B cell (primary cell): ENCODE data around the gene TTC9C. TPM values are rescaled to one million over a fixed set of nuclear protein-coding genes. Genes with fewer than 3 reads are reported as not detected.
"Not testable (repeated sequence)": the region's sequence is repeated elsewhere in the genome, so short reads cannot be mapped to it uniquely, and the experiment has no call there.

Source experiments
- ATAC-seq: fragments of 200-7000 bp; cut with Tn5 transposase; one replicate; pipeline ENCODE4 v1.10.0; 2021; ENCODE audit warnings: low read depth, mild to moderate bottlenecking, moderate number of reproducible peaks, moderate library complexity
- CTCF ChIA-PET: fragments of 350-600 bp; sonication (Branson Sonifier 250); formaldehyde crosslinking; loops from one replicate; lab custom pipeline; 2021; ENCODE audit warnings: antibody characterized with exemption, inconsistent platforms; lab: Charles Lee
- POLR2A ChIA-PET: fragments of 350-600 bp; sonication (Branson Sonifier 250); formaldehyde crosslinking; loops from one replicate; lab custom pipeline; 2021; ENCODE audit warnings: antibody characterized with exemption; lab: Charles Lee
- DNase-seq: peaks from one replicate; pipeline ENCODE4 v3.0.0; 2013
- H2AFZ ChIP-seq: 2 replicates; pipeline ENCODE4 v1.6.1; 2012; ENCODE audit warnings: mild to moderate bottlenecking, low read depth, low read length; ENCODE audit not compliant: insufficient read depth, poor library complexity, severe bottlenecking
- H3K27ac ChIP-seq, 2 donors: 1 replicate in 1 of 2; 2 replicates in 1 of 2; pipeline ENCODE4 v1.5.1; 2012 to 2013; ENCODE audit warnings: low read length in 2 of 2, mild to moderate bottlenecking in 2 of 2, moderate library complexity in 1 of 2
- H3K27me3 ChIP-seq, 4 experiments: fragments of 200-600 bp in 1 of 4; sonication (generic) in 1 of 4; replicated peaks in 1 of 4; 1 replicate in 2 of 4; 2 replicates in 2 of 4; pipeline versions ENCODE4 v1.6.1 to v1.7.0; 2013 to 2016; ENCODE audit warnings: low read length in 3 of 4, mild to moderate bottlenecking in 2 of 4, mixed read lengths in 1 of 4, moderate library complexity in 1 of 4; ENCODE audit not compliant: insufficient read depth in 4 of 4, control insufficient read depth in 3 of 4; ENCODE audit errors: control extremely low read depth in 1 of 4
- H3K36me3 ChIP-seq, 2 experiments: replicated peaks in 1 of 2; 1 replicate in 1 of 2; 2 replicates in 1 of 2; pipeline versions ENCODE4 v1.6.1 to v1.7.1; 2013; ENCODE audit warnings: low read length in 1 of 2; ENCODE audit not compliant: insufficient read depth in 2 of 2, control insufficient read depth in 1 of 2; ENCODE audit errors: control extremely low read depth in 1 of 2, extremely low read depth in 1 of 2
- H3K4me1 ChIP-seq, 2 donors: fragments of 200-600 bp in 1 of 2; sonication (generic) in 1 of 2; 1 replicate in 1 of 2; 2 replicates in 1 of 2; pipeline versions ENCODE4 v1.5.1 to v1.6.1; 2013 to 2017; ENCODE audit warnings: low read length in 2 of 2; ENCODE audit not compliant: control insufficient read depth in 2 of 2, insufficient read depth in 2 of 2
- H3K4me2 ChIP-seq: replicated peaks from 2 replicates; pipeline ENCODE3; 2012; ENCODE audit warnings: mild to moderate bottlenecking, low read depth, low read length; ENCODE audit not compliant: poor library complexity, severe bottlenecking
- H3K4me3 ChIP-seq, 5 experiments: fragments of 200-600 bp in 1 of 5; sonication (generic) in 1 of 5; 1 replicate in 3 of 5; 2 replicates in 2 of 5; pipeline versions ENCODE4 v1.5.1 to v1.7.0; 2011 to 2016; ENCODE audit warnings: low read length in 4 of 5, mild to moderate bottlenecking in 4 of 5, low read depth in 2 of 5, control low read depth in 1 of 5, moderate library complexity in 1 of 5; ENCODE audit not compliant: insufficient read depth in 1 of 5; ENCODE audit errors: control extremely low read depth in 1 of 5, extremely low read depth in 1 of 5
- H3K79me2 ChIP-seq: fragments of 200-600 bp; sonication (generic); one replicate; pipeline ENCODE4 v1.6.0; 2016; ENCODE audit warnings: low read length; ENCODE audit not compliant: control insufficient read depth, insufficient read depth
- H3K9ac ChIP-seq: fragments of 200-600 bp; sonication (generic); 2 replicates; pipeline ENCODE4 v1.6.1; 2017; ENCODE audit warnings: mild to moderate bottlenecking, low read length, moderate library complexity
- H3K9me3 ChIP-seq, 3 donors: one replicate each; pipeline versions ENCODE4 v1.6.1 to v1.7.1; 2013; ENCODE audit warnings: low read length in 2 of 3; ENCODE audit not compliant: control insufficient read depth in 2 of 3, insufficient read depth in 1 of 3; ENCODE audit errors: control extremely low read depth in 1 of 3
- H4K20me1 ChIP-seq: 2 replicates; pipeline ENCODE4 v1.6.0; 2012; ENCODE audit warnings: mild to moderate bottlenecking, low read length; ENCODE audit not compliant: insufficient read depth, control insufficient read depth, poor library complexity, severe bottlenecking
- H3K27ac Mint-ChIP-seq: one replicate; pipeline ENCODE4 v1.8.0; 2021; ENCODE audit warnings: mixed read lengths
- H3K27me3 Mint-ChIP-seq: one replicate; pipeline ENCODE4 v1.8.0; 2021; ENCODE audit warnings: mixed read lengths
- H3K4me1 Mint-ChIP-seq: one replicate; pipeline ENCODE4 v1.8.0; 2021; ENCODE audit warnings: mixed read lengths
- H3K4me3 Mint-ChIP-seq: one replicate; pipeline ENCODE4 v1.8.0; 2021; ENCODE audit warnings: mixed read lengths
- H3K9me3 Mint-ChIP-seq: one replicate; pipeline ENCODE4 v1.8.0; 2022; ENCODE audit warnings: mixed read lengths; ENCODE audit not compliant: insufficient read depth
- CTCF ChIP-seq: fragments of 200-600 bp; IDR thresholded peaks from one replicate; pipeline ENCODE4 v1.8.0; 2022; ENCODE audit warnings: antibody characterized with exemption, mild to moderate bottlenecking
- EZH2 ChIP-seq: IDR thresholded peaks from 2 replicates; pipeline ENCODE4 v1.6.1; 2012; ENCODE audit warnings: borderline replicate concordance, low read depth, mild to moderate bottlenecking, moderate library complexity, low read length; ENCODE audit not compliant: insufficient read depth, poor library complexity, severe bottlenecking
- WGBS: methylation state at CpG from one replicate; pipeline ENCODE4 v1.1.5; 2013; ENCODE audit warnings: missing lambda C conversion rate; ENCODE audit not compliant: insufficient coverage; 5-methylcytosine and 5-hydroxymethylcytosine counted together
- intact Hi-C: fragments of 100-400 bp; cut with micrococcal nuclease; formaldehyde crosslinking; loops from one replicate; pipeline ENCODE4 v1.10.0; 2022
- polyA plus RNA-seq: library from polyadenylated mRNA; depleted of rRNA; stranded (reverse); fragments of >200 nt; gene quantifications from 2 replicates; pipeline ENCODE4 v1.2.3, GENCODE V29; 2012
- total RNA-seq, 2 donors: library from RNA; stranded (reverse); fragments of 120-200 nt in 1 of 2; gene quantifications; 1 replicate in 1 of 2; 2 replicates in 1 of 2; pipeline versions ENCODE4 v1.2.3 to v1.2.4, GENCODE V29; 2013 to 2022

Gene TTC9C
- total and polyA plus RNA-seq, 2 donors (not counting 1 experiment from before 2014, with no cell fraction given) = 33.5 to 56.3 TPM

DNA sequence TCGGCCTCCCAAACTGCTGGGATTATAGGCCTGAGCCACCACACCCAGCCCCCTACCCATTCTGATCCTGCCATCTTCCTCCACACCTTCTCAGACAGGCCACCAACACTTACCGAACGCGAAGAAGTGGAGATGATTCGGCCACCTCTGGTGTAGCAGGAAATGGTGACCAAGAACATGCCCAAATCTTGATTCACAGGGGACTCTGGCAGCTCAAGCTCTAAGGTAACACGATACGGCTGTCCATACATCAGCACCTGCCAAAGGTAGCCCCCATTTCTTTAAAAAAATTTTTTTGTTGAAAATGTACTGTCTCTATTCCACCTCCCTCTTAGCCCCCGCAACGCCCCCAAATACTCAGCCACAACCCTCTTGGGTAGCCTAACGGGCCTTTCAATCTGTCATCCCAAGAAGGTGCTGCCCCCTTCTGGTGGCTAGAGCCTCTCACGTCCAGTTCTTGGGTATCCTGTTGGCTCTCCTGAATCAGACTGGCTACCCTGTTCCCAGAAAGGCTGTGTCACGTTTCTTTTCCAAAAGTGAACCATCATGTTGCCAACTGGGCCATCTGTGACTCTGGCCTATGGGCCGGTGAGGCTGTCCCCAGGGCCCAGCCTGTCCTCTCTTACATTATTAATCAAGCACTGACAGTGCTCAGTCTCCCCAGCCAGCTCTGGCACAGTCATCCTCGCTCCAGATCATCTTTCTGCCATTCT lies 33.7 kb upstream of the TTC9C start:
- no peak overlapping the region for H3K4me3 Mint-ChIP-seq
- no peaks in the 10 kb centered on the region for H3K9me3 Mint-ChIP-seq
- peaks cover 0 to 18% of the 10 kb centered on the region in 2 experiments for H3K36me3 ChIP-seq
- DNase-seq = peak; percentile 85
- H3K9me3 ChIP-seq = no peaks in the 10 kb centered on the region
- ATAC-seq = peak; percentile 71
- TF ChIP-seq CTCF (peak; percentile 87), EZH2 (no peak)
- no peak overlapping the region for H3K9ac ChIP-seq
- H3K27ac Mint-ChIP-seq = no peak overlapping the region
- WGBS = 48% methylated on average over 11 of the region's 14 CpGs
- H2AFZ ChIP-seq = no peak overlapping the region
- H3K4me3 ChIP-seq = no peak overlapping the region
- peaks cover 0 to 6% of the 10 kb centered on the region in 2 donors for H3K4me1 ChIP-seq
- H3K27ac ChIP-seq = no peak overlapping the region
- no peak overlapping the region for H3K4me2 ChIP-seq
- H3K27me3 Mint-ChIP-seq = no peaks in the 10 kb centered on the region
- no peaks in the 10 kb centered on the region for H4K20me1 ChIP-seq
- intact Hi-C loops = loop anchor here (1.0 kb wide), 5 partner anchors 15 to 314 kb away; partner anchors contain the start of gene UBXN1
- no peaks in the 10 kb centered on the region for H3K79me2 ChIP-seq
- peaks cover 5% of the 10 kb centered on the region for H3K4me1 Mint-ChIP-seq
- ChIA-PET CTCF (interaction anchor here (0.5 to 5.3 kb wide), 27 partner anchors 9 to 315 kb away, joined by 3 to 41 read pairs (median 3); partner anchors contain the start of genes B3GAT3, BSCL2, C11orf98 and CSKMT), POLR2A (interaction anchor here (0.7 to 1.4 kb wide), 4 partner anchors 11 to 111 kb away, joined by 3 to 5 read pairs (median 4); partner anchors contain the start of gene HNRNPUL2)
- H3K27me3 ChIP-seq = no peaks in the 10 kb centered on the region

GRCh38 chr11:62702246-62702645 lies 26.0 kb upstream of the TTC9C start:
- Mint-ChIP-seq H3K4me3 (no peak overlapping the region), H3K4me1 (peaks cover 20% of the 10 kb centered on the region), H3K27ac (no peak overlapping the region), H3K9me3 (no peaks in the 10 kb centered on the region), H3K27me3 (no peaks in the 10 kb centered on the region)
- H3K4me2 ChIP-seq = no peak overlapping the region
- H3K27ac ChIP-seq = no peak overlapping the region
- H3K4me3 ChIP-seq = no peak overlapping the region
- peaks cover 15 to 18% of the 10 kb centered on the region in 2 donors for H3K4me1 ChIP-seq
- H3K36me3 ChIP-seq = no peaks in the 10 kb centered on the region
- DNase-seq = no peak
- no peaks in the 10 kb centered on the region for H3K9me3 ChIP-seq
- no peaks in the 10 kb centered on the region for H3K27me3 ChIP-seq
- CTCF ChIA-PET = no interaction called here
- 71% methylated on average over 6 of the region's 11 CpGs for WGBS
- H3K9ac ChIP-seq = no peak overlapping the region
- TF ChIP-seq CTCF (no peak), EZH2 (no peak)
- POLR2A ChIA-PET = interaction anchor here (0.7 kb wide), 1 partner anchor 165 kb away, joined by 4 read pairs; no protein-coding TSS in a partner anchor
- no peaks in the 10 kb centered on the region for H4K20me1 ChIP-seq
- no peak overlapping the region for H2AFZ ChIP-seq
- H3K79me2 ChIP-seq = no peaks in the 10 kb centered on the region
- no peak for ATAC-seq
- intact Hi-C loops = no loop called here

DNA sequence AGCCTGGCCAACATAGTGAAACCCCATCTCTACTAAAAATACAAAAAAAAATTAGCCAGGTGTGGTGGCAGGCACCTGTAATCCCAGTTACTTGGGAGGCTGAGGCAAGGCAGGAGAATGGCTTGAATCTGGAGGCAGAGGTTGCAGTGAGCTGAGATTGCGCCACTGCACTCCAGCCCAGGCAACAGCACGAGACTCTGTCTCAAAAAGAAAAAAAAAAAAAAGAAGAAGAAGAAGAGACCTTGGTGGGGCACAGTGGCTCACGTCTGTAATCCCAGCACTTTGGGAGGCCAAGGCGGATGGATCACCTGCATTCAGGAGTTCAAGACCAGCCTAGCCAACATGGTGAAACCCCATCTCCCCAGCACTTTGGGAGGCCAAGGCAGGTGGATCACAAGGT lies 24.4 kb upstream of the TTC9C start:
- H3K27ac Mint-ChIP-seq, H3K9ac ChIP-seq, H4K20me1 ChIP-seq, intact Hi-C loops, H3K36me3 ChIP-seq, ATAC-seq, H3K27ac ChIP-seq, H3K9me3 ChIP-seq, H3K4me3 Mint-ChIP-seq, H2AFZ ChIP-seq, H3K27me3 ChIP-seq, H3K27me3 Mint-ChIP-seq, DNase-seq, H3K4me2 ChIP-seq, H3K4me3 ChIP-seq, H3K9me3 Mint-ChIP-seq: not testable (repeated sequence)
- CTCF ChIA-PET = interaction anchor here (3.3 kb wide), 1 partner anchor 10 kb away, joined by 13 read pairs; no protein-coding TSS in a partner anchor
- peaks cover 37% of the 10 kb centered on the region for H3K4me1 Mint-ChIP-seq
- WGBS = 100% methylated on average over 4 of the region's 4 CpGs
- POLR2A ChIA-PET = interaction anchor here (0.6 to 0.7 kb wide), 4 partner anchors 23 to 298 kb away, joined by 3 to 4 read pairs (median 3); no protein-coding TSS in a partner anchor
- Histone ChIP-seq H3K4me1 (peaks cover 32 to 35% of the 10 kb centered on the region in 2 donors), H3K79me2 (peaks cover 12% of the 10 kb centered on the region)
